Activated CD8-positive, alpha-beta memory T cell treated with anti-CD3 and anti-CD28 coated beads, Interleukin-2, amount 50 U/mL, for 4 hours (primary cell): ENCODE measurements around the gene COL6A2.
"Not testable (repeated sequence)": the region's sequence is repeated elsewhere in the genome, so short reads cannot be mapped to it uniquely, and the experiment has no call there.

ENCODE experiments used
- DNase-seq: peaks from one replicate; pipeline ENCODE4 v3.0.0-alpha.2; 2020

COL6A2 gene

GRCh38 chr21:46061063-46061462 is 36.8 kb upstream of the COL6A2 start:
- no peak for DNase-seq

GRCh38 chr21:46061518-46061917 is 36.4 kb upstream of the COL6A2 start:
- no peak for DNase-seq

DNA sequence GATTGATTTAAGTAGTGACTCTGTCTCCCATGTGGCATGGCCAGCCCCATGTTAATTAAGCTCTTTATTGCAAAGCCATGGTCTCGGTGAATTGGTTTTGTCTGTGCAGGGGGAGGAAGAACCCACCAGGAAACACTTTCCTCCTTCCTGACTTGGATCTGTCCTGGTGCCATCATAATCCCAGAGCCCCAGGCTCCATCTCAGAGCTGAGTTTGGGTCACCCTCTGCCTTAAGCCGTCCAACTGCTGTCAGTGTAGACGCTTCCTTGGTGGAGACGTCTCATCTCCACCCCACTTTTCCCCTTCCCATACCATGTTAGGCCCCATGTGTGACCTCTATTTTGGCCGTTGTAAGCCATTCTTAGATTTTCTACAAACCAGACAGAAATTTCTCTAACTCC is 36.0 kb upstream of the COL6A2 start:
- no peak for DNase-seq

- no peak for DNase-seq
These were observed 35.3 kb upstream of the COL6A2 start for GRCh38 chr21:46062471-46063211.

GRCh38 chr21:46063227-46063626 is 34.7 kb upstream of the COL6A2 start:
- no peak for DNase-seq

DNA sequence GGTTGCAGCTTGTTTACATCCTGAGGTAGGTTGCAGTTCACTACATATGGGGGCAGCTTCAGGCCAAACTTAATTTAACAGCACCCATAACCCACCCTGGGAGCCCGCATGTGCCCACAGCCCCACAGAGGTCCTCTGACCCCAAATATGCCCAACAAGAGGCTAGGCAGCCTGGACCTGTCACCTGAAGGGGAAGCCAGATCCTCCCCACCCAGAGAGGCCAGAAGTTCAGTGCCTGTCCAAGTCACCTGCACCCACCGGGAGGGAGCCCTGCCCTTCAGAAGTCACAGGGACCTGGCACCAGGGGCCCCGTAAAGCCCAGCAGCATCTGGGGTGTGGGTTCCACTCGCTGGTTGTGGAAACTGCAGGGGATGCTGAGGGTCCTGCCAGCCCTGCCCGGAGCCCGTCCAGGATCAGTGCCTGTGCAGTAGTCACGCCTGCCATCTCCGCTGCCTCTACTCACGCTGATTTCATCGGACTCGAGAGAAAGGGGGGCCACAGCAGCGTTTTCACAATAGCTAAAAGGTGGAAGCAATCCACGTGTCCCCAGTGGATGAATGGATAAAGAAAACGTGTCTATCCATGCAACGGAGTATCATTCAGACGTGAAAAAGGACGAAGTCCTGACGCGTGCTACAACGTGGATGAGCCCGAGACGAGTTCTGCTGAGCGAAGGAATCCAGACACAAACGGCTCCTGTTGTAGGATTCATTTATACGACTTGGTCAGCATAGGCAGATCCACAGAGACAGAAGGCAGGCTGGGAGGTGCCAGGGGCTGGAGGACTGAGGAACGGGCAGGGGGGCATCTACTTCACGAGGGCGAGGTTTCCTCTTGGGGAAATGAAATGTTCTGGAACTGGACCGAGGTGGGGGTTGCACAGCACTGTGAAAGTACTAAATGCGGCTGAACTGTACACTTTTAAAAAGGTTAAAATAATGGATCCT is 33.9 kb upstream of the COL6A2 start:
- DNase-seq, result no peak

GRCh38 chr21:46064870-46065214 is 33.1 kb upstream of the COL6A2 start:
- no peak for DNase-seq

DNA sequence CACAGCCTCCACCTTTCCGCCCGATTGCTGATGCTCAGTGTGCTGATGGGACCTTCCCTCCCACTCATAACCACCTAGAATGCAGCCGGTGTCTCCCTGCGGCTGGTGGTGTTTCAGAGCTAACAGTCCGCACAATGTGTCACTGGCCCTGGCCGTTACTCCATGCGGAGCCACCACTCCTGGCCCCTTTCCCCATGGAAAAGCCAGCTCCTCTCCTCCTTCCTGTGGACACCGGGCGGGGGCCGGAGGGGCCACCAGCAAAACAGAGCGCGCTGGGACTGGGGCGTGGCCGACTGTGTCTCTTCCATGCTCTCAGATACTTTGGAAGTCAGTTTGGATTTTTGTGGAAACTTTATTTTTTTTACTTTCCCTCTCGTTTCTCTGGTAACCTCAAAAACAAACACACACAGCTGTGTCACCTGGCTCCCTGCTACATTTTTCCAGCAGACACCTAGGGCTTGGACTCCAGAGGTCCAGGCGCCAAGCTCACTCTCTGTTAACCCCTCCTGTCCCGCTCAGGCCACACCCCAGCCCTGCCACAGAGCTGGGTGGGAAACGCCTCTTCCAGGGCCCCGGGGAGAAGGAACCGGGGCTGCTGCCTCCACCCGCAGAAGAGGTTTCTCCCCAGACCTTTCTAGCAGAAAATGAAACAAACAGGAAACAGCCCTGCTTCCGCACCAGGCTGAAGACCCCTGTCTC is 32.5 kb upstream of the COL6A2 start:
- DNase-seq, result no peak

DNA sequence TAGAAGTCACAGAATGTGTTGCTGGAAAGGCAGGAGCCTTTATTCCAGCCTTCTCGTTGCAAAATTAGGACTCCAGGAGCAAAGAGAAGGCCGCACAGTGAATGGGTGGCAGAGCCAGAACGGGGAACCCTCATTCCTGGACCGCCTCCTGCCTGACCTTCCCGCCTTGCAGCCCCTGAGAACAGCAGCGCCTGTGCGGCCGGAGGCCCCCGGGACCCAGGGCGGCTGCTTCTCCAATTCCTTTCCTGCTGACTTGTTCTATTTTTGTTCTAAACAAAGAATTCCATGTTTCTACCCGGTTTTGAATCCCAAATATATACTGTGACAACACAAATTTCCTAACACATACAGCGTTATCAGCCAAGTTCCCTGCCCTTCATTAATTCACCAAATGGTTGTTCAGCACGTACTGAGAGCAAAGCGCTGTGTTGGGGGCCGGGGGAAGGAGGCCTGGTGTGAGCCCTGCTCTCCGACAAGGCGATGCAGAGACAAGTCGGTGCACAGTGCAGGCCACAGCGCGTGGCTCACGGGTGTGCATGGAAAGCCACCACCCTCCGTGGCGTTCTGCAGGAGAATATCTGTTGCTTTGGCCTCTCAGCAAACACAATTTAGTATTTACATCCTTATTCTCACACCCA is 31.9 kb upstream of the COL6A2 start:
- DNase-seq, result no peak

DNA sequence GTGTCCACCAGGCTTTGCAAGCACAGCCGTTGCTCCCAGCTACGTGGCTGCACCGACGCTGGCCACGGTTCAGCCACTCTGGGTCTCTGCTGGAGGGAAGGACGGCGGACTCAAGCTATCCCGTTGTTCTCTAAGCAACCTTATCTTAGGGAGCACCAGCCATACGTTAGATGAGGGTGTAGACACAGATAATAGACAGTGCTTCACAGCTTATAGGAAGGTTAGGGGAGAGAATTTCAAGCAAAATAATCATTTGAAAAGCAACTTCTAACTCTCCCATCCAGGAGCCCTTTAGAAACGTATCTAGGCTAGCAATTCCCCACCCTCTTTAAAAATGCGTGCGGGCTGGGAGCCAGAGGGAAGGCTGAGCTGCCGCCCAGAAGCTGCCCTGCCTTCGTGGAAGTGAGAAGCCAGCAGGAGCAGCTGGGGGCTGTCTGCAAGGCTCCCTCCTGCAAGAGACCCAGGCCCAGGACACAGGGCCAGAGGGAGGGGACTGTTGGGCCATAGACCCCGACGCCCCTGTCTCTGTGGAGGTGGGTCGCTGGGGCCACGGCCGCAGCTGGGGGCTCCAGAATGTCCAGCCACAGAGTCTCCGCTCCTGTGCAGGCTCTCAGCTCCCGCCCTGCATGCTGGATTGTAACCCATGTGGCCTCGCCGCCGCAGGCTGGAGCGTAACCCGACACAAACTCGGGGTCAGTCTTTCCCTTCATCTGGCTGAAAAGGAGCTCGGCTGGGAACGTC is 31.2 kb upstream of the COL6A2 start:
- no peak for DNase-seq

DNA sequence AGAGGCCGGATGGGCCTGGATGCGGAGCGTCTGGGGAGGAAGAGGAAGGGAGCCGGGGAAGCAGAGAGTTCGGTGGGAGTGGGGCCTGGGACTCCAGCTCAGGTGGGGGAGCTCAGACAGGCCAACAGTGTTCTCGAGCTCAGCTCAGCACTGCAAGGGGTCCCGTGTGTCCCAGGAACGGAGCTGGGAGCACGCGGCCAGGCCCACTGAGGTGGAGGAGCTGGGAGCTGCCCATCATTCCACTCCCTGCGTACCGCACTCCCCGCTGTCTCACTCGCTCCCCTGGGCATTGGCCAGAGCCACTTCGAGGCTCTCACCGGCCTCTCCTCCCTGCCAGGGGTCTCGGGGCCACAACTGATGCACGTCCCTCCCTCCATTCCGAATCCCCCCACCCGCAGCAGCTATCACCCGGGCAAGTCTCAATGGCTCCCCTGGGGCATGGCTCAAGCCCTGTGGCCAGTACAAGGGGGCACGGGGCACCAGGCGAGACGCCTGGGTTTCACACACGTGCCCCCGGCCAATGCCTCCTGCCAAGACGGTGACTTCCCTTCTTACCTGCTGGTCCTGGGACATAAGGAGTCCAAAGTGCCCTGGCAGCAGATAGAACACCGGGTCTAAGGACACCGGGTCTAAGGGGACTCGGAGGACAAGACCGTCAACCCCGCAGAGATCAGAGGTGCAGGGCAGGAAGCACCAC is 30.3 kb upstream of the COL6A2 start:
- no peak for DNase-seq

DNA sequence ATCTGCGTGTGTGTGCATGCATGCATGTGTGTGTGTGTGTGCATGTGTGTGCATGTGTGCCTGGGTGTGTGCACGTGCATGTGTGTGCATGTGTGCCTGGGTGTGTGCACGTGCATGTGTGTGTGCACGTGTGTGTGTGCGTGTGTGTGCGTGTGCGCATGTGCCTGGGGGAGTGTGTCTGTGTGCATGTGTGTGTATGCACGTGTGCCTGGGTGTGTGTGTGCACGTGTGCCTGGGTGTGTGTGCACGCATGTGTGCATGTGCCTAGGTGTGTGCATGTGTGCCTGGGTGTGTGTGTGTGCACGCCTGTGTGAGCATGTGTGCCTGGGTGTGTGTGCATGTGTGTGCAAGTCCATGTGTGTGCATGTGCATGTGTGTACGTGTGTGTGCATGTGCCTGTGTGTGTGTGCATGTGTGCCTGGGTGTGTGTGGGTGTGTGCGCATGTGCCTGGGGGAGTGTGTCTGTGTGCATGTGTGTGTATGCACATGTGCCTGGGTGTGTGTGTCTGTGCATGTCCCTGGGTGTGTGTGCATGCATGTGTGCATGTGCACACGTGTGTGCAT is 29.3 kb upstream of the COL6A2 start:
- DNase-seq, result no peak

DNA sequence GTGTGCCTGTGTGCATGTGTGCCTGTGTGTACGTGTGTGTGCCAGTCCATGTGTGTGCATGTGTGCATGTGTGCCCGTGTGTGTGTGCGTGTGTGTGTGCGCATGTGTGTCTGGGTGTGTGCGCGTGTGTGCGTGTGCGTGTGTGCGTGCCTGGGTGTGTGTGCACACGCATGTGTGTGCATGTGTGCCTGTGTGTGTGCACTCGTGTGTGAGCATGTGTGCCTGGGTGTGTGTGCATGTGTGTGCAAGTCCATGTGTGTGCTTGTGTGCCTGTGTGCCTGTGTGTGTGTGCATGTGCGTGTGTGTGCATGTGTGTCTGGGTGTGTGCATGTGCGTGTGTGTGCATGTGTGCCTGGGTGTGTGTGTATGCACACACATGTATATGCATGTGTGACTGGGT is 28.7 kb upstream of the COL6A2 start:
- no peak for DNase-seq

DNA sequence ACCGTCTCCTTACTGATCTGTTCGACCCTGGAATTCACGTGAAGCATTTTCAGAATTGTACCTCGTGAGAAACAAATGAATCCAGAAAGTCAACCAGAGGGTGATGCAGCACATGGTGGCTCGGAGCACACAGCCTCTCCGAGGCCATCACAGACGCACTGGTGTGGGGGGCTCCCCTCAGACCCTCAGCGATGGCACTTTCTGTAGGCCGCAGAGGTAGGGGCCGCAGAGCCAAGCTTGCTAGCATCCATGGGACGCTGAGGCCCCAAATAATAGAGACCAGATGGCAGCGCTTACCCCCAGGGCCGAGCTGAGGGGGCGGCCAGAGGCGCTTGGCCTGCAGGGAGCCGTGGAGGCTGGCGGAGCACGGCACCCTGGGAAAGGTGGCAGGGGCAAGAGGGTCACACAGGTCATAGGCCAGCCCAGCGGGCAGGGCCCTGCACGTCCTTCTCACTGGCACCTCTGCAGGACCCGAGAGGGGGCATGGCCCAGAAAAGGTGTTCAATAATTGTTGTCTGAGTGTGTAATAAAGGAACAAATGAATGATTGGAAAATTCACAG is 28.1 kb upstream of the COL6A2 start:
- DNase-seq, result no peak

GRCh38 chr21:46071082-46071481 is 26.8 kb upstream of the COL6A2 start:
- no peak for DNase-seq

- not testable (repeated sequence) for DNase-seq
These were observed 21.2 kb upstream of the COL6A2 start for GRCh38 chr21:46076724-46077123.

GRCh38 chr21:46077674-46078101 is 20.2 kb upstream of the COL6A2 start:
- DNase-seq, result no peak

DNA sequence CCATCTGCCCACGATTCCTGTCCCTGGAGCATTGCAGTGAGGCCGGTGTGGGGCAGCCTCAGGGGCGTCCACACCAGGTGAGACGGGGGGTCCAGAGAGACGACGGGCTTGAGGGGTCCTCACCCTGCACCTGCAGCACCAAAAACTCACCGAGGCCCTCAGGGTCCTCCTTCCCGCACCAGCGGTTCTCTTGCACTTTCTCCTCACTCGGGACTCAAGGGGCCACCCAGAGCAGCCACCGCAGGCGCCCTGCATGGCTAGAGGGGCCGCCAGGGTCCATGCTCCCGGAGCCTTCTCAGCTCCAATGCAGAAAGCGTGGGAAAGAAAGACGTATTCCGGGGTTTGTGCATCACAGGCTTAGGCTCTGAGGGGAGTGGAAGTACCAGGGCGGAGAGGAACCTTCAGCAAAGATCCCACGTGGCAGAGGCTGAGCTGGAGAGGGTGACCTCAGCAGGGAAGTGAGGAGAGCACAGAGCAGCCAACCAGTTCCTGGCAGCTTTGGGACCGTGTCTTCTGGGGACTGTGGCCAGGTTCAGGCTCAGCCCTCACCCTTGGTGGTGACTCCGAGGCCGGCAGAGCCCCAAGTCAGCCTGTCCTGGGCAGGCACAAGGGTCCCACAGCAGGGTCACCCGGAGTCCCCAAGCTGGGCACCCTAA is 19.5 kb upstream of the COL6A2 start:
- no peak for DNase-seq

DNA sequence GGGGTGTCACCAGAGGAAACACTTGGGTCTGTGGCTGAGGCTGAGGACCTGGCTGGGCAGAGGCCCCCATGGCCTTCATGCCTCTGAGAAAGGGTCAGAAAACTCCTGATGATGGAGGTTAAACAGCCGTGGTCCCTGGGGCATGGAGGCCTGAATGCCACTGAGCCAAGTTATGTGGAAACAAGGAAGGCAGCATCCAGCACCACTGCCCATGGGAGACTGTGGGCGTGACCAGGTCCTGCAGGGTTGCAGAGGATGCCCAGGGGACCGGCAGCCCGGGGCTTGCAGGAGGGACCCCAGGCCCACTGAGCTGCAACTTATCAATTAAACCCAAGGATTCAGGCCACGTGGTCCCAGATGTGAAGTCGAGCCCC is 18.9 kb upstream of the COL6A2 start:
- no peak for DNase-seq

DNA sequence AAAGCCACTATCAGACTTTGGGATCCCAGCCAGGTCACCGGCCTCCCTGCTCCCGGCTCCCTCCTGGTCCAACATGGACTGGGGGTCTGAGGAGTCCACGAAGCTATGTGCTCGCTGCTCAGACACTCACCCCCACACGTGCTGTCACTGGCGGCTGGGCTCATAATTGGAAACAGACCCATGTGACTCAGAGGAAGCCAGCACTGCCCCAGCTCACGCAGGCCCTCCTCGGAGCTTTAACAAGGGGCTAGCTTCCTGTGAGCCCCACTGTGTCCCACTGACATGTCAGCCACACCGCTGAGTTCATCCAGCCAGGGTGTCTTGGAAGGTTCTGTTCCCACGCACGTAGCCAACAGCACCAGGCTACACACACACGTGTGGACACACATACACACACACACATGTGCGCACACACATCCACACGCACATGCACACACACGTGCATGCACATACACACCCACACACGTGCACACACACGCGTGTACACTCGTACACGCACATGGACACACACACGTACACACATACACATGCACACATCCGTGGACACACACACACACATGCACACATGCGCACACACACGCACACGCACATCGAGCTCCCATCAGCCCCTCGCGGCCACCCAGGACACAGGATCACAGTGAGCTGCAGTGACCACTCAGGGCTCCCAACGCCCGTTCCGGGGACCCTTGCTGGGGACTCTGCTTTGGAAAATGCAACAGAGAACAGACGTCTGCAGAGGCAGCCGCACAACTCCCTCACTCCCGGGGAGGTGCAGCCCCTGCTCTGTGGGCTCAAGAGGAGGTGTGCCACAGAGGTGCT is 18.4 kb upstream of the COL6A2 start:
- DNase-seq, result no peak
